GM18520 (cell line): ENCODE data around the gene KCNQ4.

ENCODE experiments used
- ATAC-seq: cut with Tn5 transposase; IDR thresholded peaks from one replicate; pipeline ENCODE4 v1.9.1; 2021; ENCODE audit not compliant: unreplicated experiment

The KCNQ4 gene

DNA sequence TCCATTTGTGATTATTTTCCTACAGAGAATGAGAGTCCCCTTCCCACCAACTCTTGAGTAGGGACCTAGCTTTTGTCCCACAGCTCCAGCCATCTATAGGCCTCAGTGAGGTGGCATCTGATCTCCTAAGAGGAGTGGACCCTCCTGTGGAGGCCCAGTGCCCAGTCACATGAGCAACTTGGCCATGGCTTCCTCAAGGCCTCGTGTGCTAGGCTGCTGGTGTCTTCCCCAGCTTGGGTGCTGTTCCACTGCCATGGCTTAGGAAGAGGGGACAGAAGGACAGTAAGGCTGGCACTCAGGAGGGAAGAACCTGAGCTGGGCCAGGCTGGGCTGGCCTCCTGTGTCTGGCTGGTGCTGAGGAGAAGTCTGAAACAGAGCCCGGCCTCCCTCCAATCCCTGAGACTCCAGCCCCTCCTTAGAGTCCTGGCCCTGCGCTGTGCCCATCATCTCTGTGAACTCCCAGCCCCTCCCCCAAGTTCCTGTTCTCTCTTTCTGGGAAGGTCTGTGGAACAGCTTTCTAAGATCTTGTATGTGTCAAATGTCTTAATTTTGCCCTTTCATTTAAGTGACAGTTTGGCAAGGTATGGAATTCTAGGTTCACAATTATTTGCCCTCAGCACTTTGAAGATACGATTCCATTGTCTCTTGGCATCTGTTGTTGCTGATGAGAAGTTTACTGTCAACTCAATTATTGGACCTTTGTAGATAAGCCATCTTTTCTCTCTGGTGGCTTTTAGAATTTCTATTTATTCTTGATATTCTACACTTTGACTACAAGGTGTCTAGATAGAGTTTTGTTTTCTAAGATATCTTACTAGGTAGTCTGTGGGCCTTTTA lies 7.1 kb upstream of the KCNQ4 start:
- ATAC-seq: no peak

DNA sequence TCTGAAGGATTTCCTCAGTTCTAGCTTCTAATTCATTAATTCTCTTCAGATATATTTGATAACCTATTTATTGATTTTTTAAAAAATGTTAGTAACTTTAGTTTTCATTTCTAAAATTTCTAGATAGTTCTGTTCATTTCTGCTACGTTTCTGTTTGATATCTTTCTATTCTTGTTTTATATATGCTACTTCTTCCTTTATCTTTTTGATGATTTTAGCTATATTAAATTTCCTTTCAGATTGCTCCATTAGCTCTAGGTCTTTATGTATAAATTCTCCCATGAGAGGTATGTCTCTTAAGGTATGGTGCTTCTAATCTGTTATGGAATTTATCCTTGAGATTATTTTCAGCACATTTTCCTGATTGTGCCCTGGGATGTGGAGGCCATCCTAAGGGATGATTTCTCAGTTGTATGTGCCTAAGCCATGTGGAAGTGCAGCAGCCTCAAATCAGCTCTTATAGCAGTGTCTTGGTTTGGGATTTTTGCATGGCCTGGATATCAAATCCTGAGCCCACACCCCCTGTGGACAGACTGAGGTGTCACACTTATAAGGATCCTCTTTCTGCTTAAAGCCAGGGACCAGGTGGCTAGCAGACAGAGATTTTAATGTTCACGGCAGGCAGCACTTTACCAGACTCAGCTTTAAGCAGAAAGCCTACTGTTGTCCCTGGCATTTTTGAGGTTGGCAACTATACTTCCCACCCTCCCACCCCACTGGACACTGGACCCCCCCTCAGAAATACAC lies 6.2 kb upstream of the KCNQ4 start:
- no peak for ATAC-seq

DNA sequence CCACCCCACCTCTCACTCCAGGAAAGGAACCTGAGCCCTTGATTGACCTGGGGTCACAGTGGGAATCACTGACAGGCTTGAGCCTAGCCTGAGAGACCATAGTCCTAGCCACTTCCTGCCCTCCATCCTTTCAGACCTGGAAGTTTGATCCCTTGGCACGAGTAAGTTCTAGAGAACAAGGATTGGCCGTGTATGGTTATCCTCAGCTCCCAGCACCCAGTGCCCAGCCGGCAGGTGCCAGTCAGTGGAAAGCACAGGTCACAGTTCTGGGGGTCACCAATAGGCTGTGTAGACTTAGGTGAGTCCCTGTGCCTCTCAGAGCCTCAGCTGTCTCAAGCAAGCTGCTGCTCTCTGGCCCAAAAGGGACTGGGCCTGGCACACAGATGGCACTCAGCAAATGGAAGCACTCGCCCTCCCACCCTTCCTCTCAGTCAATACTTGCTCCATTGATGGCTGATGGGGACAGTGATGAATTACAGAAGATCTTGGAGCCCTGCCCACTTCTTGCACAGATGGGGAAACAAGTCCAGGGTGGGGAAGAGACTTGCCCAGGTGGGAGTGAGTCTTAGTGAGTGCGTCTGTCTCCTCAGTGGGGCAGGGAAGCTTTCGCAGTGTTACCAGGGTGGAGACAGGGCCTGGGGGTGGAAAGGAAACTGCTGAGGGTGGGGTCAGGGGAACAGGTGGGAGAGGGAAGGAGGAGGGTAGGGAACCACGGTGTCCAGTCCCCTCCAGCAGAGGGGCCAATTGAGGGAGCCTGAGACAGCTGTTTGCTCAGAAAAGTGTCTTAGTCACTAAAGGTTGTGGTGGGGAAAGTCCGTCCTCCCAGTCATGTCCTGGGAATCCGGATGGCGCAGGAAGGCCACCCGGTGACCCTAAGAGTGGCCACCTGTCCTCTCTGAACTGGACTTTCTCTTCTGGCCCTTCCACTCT lies 2.6 kb upstream of the KCNQ4 start:
- ATAC-seq: no peak

DNA sequence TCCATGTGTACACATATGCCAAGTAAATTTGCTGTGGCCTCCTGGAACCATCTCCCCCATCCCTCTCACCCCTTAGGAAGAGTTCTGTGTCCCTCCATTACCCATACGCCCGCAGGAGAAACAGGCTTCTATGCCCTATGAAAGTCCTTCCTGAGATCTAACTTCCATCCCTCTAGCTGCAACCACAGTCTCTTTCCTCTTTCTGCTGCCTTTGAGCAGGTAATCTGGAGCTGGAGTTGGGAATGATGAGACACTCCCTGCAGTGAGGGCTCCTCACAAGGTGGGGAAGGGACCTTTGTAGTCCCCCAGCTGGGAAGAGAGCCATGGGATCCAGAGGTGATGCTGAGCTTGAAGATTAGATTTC lies 2.0 kb upstream of the KCNQ4 start:
- no peak for ATAC-seq

DNA sequence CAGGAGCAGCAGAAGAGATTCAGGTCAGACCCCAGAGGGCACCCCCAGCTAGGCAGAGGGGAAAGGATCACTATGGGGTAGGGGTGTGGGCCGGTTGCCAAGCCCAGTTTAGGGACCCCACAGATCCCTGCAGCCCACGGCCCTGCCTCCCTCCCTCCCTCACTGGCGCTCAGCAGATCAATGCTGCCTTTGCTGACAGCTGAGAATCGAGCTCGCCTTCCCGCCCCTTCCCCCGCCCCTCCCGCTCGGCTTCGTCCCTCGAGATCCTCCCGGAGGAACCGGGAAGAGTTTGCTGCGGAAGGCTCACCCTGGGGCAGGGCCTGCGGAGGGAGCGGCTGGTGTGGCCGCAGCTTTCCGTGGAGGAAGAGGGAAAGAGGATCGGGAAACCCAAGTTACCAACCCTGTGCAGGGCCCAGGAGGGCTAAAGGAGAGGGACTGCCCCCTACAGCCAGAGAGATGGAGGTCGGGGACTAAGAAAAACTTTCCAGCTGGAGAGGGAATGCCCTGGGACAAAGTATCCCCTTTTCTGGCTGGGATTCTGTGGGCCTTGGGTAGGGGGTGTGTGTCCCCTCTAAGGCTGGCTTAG lies 1.1 kb upstream of the KCNQ4 start:
- ATAC-seq: no peak

DNA sequence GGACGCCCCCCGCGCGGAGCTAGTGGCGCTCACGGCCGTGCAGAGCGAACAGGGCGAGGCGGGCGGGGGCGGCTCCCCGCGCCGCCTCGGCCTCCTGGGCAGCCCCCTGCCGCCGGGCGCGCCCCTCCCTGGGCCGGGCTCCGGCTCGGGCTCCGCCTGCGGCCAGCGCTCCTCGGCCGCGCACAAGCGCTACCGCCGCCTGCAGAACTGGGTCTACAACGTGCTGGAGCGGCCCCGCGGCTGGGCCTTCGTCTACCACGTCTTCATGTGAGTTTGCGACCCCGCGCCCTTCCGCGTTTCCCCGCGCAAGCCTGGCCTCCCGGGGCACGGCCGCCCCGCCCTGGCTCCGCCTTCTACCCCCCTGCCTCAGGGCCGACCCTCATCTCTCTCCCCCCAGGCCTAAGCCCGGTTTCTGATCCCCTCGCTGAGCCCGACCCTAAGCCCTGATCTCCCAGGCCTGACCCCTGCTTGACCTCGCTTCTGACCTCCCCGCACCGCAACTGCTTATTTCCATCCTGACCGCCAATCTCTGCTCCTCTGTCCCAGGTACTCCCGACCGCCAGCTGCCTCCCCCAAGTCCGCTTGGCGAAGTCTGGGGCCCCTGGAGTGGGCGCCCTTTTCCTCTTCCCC lies 669 bp downstream of the KCNQ4 start:
- no peak for ATAC-seq

DNA sequence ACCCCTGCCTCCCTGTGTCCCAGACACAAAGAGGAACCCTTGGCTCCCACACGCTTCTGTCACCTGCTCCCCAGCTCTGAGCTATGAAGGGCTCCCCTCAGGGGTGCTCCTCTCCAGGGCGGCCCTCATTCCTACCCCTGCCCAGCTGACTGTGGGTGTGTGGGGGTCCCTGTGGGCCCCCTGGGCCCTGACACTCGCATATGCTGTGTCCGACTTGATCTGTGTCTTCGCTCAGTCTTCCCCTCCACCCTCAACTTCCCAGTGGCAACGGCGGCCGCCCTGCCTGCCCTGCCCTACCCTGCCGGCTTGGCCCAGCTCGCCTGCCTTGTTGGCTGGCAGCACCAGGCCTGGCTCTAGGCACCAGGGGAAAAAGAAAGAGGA lies 1.2 kb downstream of the KCNQ4 start:
- no peak for ATAC-seq

DNA sequence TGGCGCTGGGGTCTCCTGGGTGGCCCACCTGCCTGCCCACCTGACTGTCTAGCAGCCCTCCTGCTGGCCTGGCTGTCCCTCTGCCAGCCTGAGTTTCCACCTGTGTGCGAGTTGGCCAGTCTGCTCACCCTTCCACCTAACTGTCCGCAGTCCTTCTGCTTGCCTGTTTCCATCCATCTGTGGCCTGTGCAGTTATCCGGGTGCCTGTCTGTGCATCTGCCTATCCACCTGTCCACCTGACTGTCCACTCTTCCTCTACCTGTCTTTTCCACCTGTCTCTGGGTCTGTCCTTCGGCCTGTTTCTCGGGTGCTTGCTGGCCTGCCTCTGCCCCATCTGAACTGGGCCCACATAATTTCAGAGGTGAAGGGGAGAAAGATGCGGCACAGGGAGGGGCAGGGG lies 1.9 kb downstream of the KCNQ4 start:
- ATAC-seq: no peak

DNA sequence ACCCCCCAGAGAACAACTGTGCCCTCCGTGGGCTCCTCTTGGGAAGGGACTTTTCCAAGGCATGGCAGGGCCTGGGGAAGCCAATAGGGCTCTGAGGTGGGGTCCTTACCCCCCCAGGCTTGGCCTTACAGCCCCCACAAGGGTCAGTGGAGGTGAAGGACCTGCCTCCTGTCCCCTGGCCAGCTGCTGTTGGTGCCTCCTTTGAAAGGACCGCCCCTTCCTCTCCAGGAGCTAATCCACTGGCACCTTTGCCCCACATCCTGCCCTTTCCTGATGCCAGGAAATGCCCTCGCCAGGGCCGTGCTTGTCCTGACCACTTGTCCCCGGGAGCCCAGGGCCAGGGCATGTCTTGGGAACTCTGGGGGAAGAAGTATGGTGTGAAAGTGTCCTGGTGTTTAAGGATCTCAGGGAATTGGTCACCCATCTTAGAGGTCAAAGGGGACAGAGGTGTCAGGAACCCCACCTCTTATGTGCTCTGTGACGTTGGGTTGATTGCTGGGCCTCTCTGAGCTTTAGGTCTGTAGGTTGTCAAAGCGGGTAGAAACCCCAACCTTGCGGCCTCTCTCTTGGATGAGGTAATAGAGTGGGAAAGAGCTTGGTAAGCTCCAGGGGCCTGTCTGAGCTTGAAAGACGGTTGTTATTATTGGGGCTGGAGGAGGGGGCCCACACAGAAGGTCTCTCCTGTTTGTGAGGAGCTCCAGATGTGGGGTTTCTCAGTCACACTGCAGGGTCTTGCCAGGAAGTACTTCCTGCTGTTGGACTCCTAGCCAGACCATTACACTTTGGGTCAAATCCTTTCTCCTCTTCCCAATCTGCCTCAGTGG lies 2.8 kb downstream of the KCNQ4 start:
- ATAC-seq: no peak

DNA sequence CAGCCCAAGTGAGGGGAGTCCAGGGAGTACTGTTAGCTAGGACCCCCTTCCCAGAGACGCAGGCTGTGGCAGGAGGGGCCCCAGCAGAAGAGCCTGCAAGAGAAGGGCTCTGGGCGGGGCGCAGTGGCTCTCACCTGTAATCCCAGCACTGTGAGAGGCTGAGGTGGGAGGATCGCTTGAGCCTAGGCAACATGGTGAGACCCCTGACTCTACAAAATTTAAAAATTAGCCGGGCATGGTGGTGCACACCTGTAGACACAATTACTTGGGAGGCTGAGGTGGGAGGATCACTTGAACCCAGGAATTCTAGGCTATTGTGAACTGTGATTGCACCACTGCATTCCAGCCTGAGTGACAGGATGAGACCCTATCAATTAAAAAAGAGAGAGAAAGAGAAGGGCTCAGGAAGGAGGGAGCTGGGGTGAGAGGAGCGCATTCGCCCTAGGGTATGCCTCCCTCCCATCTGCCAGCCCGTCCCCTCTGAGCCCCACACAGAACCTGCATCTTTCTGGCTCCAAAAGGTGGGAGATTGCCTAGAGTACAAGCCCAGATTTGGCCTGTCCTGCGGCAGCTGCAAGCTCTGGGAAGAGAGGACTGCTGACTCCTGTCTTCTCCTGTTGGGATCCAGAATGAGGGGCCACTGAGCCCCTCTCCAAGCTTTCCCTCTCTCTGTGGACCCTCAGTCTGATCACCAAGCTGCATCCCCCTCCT lies 3.6 kb downstream of the KCNQ4 start:
- ATAC-seq: no peak

DNA sequence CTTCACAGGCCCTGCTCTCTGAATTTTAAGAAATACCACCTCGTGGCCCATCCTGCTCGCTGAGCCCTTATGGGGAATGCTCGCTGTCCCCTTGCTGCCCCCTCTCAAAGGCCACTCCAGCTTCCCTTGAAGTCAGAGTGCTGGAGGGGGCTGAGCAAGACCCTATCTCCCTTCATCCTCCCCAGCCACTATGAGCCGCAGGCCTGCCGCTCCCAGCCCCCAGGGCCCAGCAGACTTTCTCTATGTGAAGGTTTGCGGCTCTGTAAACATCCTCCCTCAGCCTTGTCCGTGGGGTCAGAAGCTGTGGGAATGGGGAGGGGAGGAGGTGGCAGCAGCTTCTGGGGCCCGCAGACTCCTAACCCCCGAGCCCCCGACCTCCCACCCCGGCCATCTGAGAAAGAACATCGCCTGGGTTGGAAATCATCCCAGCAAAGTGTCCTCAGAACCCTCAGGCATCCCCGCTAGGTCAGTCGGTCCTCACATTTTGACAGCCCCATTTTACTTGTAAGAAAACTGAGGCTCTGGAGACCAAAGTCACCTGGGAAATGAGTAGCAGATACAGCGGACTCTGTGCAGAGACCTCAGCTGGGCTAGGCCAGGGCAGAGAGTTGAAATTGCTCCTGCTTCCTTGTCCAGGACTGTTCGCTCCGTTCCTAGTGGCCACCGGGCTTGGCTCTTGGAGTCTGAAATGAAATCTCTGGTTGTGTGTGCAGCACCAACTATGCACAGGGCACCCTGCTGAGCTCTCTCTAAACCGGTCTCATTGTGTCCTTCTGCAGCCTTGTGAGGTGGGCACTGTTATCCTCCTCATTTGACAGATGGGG lies 4.4 kb downstream of the KCNQ4 start:
- ATAC-seq: no peak

DNA sequence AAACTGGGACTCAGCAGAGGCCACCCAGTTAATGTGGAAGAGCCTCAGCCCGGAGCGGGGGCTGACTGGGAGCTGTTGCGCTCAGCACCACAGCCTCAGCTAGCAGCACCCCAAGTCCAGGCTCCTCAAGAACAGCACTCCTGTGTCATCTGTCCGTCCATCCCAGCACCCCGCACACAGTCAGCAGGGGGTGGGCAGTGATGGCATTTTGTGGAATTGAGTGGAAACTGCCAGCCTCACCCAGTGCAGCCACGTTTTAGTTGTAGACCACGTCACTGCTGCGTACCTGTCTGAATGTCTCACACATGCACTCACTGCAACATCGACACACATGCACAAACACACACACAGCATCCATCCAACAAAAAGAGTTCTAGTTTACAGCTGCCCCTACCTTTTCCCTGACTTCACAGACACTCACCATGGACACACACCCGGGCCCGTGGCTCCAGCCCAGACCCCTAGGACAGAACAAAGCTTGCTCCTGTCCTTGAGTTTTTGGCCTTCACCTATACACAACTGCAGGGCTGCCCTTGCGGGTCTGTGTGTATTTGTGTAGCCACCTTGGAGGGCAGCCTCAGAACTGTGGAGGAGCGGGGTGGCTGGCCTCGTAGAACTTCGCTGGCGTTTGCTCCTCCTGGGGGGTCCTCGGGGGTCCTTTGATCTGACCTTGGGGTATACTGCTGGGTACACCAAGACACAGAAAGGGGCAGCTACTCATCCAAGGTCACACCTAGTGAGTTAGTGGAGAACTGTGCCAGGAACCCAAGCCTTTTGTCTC lies 5.2 kb downstream of the KCNQ4 start:
- ATAC-seq: no peak

DNA sequence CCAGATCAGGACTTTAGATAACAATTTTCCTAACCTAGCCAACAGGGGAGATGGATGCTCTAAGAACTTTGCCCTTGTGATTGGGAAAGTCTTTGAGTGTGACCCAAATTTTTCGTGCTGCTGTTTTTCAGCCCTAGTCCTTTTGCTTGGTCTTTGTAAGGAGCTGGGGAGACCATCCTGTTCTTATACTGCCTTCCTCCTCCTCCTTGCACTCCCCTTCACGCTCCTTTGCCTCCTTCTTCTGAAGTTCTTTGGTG lies 5.7 kb downstream of the KCNQ4 start:
- no peak for ATAC-seq

DNA sequence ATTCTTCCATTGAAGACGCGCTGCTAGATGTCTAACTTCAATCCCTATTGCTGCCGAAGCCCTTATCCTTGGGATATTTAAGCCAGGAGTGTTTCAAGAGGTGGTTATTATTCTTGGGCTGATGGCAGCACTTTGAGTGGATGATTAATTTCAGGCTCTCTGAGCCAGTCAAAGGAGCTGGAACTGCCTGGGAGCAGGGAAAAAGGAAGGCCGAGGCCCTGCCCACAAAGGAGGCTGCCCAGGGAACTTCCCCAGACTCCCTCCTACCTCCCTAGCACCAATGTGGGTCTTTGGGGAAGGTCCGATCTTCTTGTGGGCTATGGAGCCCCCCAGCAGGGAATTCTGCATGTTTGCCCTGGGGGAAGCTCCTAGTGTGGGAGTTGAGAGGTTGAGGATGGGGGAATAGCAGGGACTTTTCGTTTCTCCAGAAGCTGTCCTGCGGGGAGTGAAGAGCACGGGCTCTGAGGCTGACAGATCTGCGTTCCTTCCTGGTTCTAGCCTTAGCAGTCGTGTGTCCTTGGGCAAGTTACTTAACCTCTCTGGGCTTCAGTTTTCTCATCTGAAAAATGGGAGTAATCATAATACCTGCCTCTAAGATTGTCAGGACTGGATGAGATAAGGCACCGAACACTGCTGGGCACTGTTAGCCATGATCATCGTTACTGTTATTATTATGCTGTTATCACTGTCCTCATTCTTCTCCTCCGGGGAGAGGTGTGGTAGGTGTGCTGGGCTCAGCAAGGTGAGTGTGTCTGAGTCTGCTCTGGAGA lies 6.3 kb downstream of the KCNQ4 start:
- ATAC-seq: no peak

DNA sequence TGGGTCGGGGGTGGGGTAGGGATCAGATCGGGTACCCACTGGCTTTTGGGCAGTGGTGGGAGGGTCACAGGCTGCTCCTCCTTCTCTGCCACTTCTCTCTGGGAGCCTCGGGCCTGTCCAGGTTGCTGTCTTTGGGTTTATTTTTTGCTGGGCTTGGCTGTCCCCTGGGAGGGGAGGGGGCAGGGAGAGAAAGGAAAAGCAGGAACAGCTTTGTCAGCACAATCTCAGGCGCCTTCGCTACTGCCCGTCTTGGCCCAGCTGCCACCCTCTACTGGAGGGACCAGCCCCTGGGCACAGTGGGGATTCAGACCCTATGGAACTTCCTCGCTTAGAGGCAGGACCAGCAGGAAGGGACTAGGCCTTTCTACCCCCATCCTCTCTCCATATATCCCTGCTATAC lies 8.4 kb downstream of the KCNQ4 start:
- no peak for ATAC-seq

DNA sequence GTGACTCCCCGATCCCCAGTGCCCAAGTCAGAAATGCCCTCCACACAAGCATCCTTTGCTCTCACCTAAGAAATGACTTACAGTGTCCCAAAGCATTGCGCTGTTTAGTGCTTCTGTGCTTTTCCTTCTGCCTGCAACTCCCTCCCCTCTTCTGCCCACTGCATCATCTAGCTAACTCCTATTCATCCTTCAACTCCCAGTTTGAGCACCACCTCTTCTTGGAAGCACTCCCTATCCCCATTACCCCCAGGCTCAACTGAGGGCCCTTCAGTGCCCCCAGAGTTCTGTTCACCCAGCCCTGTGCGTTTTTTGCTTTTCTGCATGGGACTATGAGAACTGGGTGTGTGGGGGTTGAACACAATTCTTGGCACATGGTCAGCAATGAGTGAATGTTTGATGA lies 10.0 kb downstream of the KCNQ4 start:
- ATAC-seq: no peak

DNA sequence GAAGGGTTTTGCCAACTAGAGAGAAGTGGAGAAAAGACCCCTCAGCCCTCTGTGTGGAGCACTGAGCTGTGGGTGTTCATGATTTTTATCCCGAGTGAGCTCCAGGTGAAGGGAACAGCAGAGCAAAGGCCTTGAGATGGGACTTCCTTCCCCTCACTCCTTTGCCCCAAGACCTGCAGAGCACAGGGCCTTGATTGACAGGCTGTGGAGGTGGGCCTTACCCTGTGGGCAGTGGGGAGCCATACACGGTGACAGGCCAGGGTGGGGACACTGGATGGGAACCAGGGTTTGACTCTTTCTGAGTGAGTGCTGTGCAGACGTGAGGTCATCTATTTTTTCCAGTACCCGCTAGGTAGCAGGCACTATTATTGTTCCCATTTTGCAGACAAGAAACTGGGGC lies 10.5 kb downstream of the KCNQ4 start:
- no peak for ATAC-seq
